Neural crest cell (in vitro differentiated cells): ENCODE results near the gene TPRX1. TPM values are rescaled to one million over a fixed set of nuclear protein-coding genes. Genes with fewer than 3 reads are reported as not detected.
A peak's percentile ranks its signal among the peaks of the same experiment; 100 is the strongest.
"Not testable (repeated sequence)": the region's sequence is repeated elsewhere in the genome, so short reads cannot be mapped to it uniquely, and the experiment has no call there.

Experiments
- DNase-seq: peaks from one replicate; pipeline ENCODE4 v3.0.0; 2021; ENCODE audit warnings: low read depth, mixed read lengths, low spot score
- H3K27ac Mint-ChIP-seq: one replicate; pipeline ENCODE4 v1.8.0; 2021; ENCODE audit warnings: mild to moderate bottlenecking, mixed read lengths; ENCODE audit not compliant: unreplicated experiment
- H3K27me3 Mint-ChIP-seq: 2 replicates; pipeline ENCODE4 v1.8.0; 2021; ENCODE audit warnings: low read depth, mild to moderate bottlenecking, mixed read lengths
- H3K36me3 Mint-ChIP-seq: 2 replicates; pipeline ENCODE4 v1.8.0; 2021; ENCODE audit warnings: low read depth, mild to moderate bottlenecking, mixed read lengths
- H3K4me1 Mint-ChIP-seq: 2 replicates; pipeline ENCODE4 v1.8.0; 2021; ENCODE audit warnings: mixed read lengths
- H3K4me3 Mint-ChIP-seq: one replicate; pipeline ENCODE4 v1.8.0; 2021; ENCODE audit warnings: mild to moderate bottlenecking, mixed read lengths
- H3K9me3 Mint-ChIP-seq: 2 replicates; pipeline ENCODE4 v1.8.0; 2021; ENCODE audit warnings: mixed read lengths
- total RNA-seq: library from RNA; stranded (reverse); gene quantifications from 2 replicates; pipeline ENCODE4 v1.2.1, GENCODE V29; 2021
- TF ChIP-seq, protein P1 (sequence below): fragments of 200-600 bp; sonication (generic); conservative IDR thresholded peaks from 2 replicates; pipeline ENCODE4 v1.5.0; 2021; ENCODE audit warnings: antibody characterized with exemption, mild to moderate bottlenecking

The TPRX1 gene
- total RNA-seq, 1 donor from 2014 or later: not detected

DNA sequence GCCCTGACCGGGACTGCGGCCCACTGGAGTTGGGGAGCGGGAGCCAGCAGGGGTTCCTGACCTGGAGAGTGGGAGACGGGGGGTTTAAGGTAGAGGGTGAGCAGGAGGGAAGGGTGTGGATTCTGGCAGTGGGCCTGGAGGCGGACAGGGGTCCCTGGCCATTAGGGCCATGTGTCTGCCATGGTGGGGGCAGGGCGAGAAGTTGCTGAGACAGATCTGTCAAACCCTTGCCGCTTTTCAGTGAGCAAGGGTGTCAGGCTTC, 38.1 kb downstream of the TPRX1 start:
- H3K27me3 Mint-ChIP-seq: no peaks in the 10 kb centered on the region
- no peak overlapping the region for H3K4me3 Mint-ChIP-seq
- TF ChIP-seq, protein P1, sequence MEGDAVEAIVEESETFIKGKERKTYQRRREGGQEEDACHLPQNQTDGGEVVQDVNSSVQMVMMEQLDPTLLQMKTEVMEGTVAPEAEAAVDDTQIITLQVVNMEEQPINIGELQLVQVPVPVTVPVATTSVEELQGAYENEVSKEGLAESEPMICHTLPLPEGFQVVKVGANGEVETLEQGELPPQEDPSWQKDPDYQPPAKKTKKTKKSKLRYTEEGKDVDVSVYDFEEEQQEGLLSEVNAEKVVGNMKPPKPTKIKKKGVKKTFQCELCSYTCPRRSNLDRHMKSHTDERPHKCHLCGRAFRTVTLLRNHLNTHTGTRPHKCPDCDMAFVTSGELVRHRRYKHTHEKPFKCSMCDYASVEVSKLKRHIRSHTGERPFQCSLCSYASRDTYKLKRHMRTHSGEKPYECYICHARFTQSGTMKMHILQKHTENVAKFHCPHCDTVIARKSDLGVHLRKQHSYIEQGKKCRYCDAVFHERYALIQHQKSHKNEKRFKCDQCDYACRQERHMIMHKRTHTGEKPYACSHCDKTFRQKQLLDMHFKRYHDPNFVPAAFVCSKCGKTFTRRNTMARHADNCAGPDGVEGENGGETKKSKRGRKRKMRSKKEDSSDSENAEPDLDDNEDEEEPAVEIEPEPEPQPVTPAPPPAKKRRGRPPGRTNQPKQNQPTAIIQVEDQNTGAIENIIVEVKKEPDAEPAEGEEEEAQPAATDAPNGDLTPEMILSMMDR: no peak
- H3K9me3 Mint-ChIP-seq: peaks cover 5% of the 10 kb centered on the region
- peaks cover 19% of the 10 kb centered on the region for H3K4me1 Mint-ChIP-seq
- H3K27ac Mint-ChIP-seq: no peak overlapping the region
- H3K36me3 Mint-ChIP-seq: no peaks in the 10 kb centered on the region
- DNase-seq: no peak

DNA sequence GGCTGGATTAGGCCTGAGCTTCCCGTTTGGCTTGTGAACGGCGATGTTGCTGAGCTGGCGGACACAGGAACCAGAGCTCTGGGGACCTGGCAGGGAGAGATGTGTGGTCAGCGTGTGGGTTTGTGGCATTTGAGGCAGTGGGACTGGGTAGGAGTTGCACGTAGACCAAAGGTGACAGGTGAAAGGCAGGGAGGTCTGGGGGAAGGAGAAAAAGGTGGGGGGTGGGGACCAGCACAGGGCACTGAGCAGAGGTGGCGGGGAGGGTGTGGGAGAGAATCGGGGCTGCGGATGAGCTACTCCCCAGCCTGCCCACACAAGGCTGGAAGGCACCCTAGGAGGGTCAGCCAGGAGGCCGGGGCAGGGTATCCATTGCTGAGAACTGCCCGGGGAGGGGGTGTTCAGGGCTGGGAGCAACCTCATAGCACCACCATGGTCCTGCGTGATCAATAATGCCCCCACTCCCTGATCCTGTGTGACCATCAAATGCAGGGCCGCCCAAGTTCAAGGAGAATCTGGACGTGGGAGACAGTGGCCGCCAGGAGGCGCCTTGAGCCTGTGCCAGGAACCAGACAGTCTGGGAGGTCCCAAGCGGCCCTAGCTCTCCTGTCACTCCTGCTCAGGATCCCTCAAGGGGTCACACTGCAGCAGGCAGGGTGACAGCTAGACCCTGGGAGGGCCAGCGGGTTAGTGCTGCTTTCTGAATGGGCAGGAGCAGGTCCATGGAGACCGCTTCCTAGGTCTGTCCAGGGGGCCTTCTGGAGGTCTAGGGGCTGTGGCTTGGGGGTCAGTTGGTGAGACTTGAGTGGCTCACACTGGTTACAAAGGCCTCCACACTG, 38.6 kb downstream of the TPRX1 start:
- H3K27me3 Mint-ChIP-seq: no peaks in the 10 kb centered on the region
- peak; percentile 83 for DNase-seq
- TF ChIP-seq, protein P1: peak; percentile 80
- H3K36me3 Mint-ChIP-seq: no peaks in the 10 kb centered on the region
- peaks cover 15% of the 10 kb centered on the region for H3K4me1 Mint-ChIP-seq
- H3K9me3 Mint-ChIP-seq: peaks cover 5% of the 10 kb centered on the region
- H3K27ac Mint-ChIP-seq: no peak overlapping the region
- H3K4me3 Mint-ChIP-seq: peak overlapping the region; percentile 51

DNA sequence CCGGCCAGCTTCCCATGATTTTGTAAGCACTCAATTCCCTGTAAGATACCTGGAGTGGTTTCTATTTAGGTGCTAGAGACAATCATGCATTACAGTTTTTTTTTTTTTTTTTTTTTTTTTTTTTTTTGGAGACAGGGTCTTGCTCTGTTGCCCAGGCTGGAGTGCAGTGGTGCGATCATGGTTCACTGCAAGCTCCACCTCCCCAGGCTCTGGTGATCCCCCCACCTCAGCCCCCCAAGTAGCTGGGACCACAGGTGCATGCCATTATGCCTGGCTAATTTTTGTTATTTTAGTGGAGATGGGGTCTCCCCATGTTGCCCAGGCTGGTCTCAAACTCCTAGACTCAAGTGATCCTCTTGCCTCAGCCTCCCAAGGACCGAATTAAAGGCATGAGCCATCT, 39.6 kb downstream of the TPRX1 start:
- DNase-seq: not testable (repeated sequence)

DNA sequence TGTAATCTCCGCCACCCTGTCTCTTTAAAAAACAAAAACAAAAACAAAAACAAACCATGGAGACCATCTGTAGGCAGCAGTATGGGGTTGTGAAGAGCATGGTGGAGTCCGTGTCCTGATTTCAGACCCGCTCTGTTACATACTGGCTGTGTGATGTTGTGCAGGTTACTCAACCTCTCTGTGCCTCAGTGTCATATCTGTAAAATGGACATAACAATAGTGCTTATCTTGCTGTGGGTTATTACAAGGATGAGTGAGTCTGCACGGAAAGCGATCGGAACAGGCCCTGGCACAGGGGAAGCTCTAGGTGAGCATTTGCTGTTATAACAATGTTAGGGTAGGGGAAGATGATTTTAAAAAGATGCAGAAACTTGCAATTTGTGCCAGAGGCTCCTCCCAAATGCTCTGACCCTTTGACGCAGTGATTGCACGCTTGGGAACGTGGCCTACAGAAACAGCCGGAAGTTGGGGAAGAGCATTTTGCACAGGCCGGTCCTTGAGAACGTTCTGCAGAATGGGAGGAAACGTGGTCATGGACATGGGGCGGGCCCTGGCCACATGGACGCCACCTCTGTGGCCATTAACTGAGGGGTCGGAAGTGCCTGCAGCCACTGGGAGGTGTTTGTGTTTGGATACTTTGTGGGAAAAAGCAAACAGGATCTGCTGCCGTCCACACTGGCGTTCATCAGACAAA, 41.6 kb downstream of the TPRX1 start:
- TF ChIP-seq, protein P1: no peak

More for the DNA sequence above, 39.6 kb downstream of the TPRX1 start:
- not testable (repeated sequence) for H3K4me1 Mint-ChIP-seq, H3K36me3 Mint-ChIP-seq, H3K27me3 Mint-ChIP-seq, H3K9me3 Mint-ChIP-seq, H3K4me3 Mint-ChIP-seq, H3K27ac Mint-ChIP-seq

DNA sequence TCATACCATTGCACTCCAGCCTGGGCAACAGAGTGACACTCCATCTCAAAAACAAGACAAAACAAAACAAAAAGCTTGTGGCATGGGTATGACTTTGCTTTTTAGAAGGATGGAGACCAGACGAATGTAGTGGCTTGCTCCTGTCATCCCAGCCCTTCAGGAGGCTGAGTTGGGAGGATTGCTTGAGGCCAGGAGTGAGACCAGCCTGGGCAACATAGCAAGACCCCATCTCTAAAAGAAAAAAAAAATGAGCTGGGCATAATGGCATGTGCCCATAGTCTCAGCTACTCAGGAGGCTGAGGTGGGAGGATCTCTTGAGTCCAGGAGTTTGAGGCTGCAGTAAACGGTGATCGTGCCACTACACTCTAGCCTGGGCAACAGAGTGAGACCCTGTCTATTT, 42.2 kb downstream of the TPRX1 start:
- no peaks in the 10 kb centered on the region for H3K9me3 Mint-ChIP-seq
- no peaks in the 10 kb centered on the region for H3K27me3 Mint-ChIP-seq
- peaks cover 4% of the 10 kb centered on the region for H3K4me1 Mint-ChIP-seq
- H3K36me3 Mint-ChIP-seq: peaks cover 19% of the 10 kb centered on the region
- DNase-seq: no peak
- H3K4me3 Mint-ChIP-seq: no peak overlapping the region
- TF ChIP-seq, protein P1: no peak
- H3K27ac Mint-ChIP-seq: no peak overlapping the region

More for the DNA sequence above, 41.6 kb downstream of the TPRX1 start:
- peak overlapping the region; percentile 11 for H3K4me3 Mint-ChIP-seq
- H3K9me3 Mint-ChIP-seq: no peaks in the 10 kb centered on the region
- H3K4me1 Mint-ChIP-seq: peaks cover 4% of the 10 kb centered on the region
- peaks cover 13% of the 10 kb centered on the region for H3K36me3 Mint-ChIP-seq
- no peaks in the 10 kb centered on the region for H3K27me3 Mint-ChIP-seq
- DNase-seq: no peak
- H3K27ac Mint-ChIP-seq: peak overlapping the region; percentile 39

DNA sequence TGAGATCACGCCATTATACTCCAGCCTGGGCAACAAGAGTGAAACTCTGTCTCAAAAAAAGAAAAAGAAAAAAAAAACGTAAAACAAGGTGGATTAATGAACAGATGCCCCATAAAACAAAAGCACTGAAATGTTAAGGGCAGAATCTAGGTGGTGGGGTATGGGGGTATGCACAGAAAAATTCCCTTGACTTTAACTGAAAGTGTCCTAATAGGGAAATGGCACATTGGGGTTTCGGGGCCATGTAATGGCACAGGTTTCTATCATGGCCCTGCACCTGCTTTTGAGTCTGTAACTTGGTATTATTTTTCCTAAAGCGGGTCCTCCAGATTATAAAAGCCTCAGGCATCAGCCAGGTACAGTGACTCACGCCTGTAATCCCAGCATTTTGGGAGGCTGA, 42.8 kb downstream of the TPRX1 start:
- H3K4me3 Mint-ChIP-seq: no peak overlapping the region
- peaks cover 22% of the 10 kb centered on the region for H3K36me3 Mint-ChIP-seq
- no peaks in the 10 kb centered on the region for H3K9me3 Mint-ChIP-seq
- DNase-seq: no peak
- H3K27me3 Mint-ChIP-seq: no peaks in the 10 kb centered on the region
- no peak overlapping the region for H3K27ac Mint-ChIP-seq
- peaks cover 4% of the 10 kb centered on the region for H3K4me1 Mint-ChIP-seq
- TF ChIP-seq, protein P1: no peak
